Choroid plexus epithelial cell (primary cell): ENCODE measurements around the gene ATF2.
"Not testable (repeated sequence)": the region's sequence is repeated elsewhere in the genome, so short reads cannot be mapped to it uniquely, and the experiment has no call there.

Experiments used
- DNase-seq: peaks from one replicate; pipeline ENCODE4 v3.0.0-alpha.2; 2010; ENCODE audit warnings: low read depth
- H3K4me3 ChIP-seq: 2 replicates; pipeline ENCODE4 v1.5.1; 2011; ENCODE audit warnings: low read depth, mild to moderate bottlenecking, control low read depth, low read length, moderate library complexity
- TF ChIP-seq, protein P1 (sequence below): conservative IDR thresholded peaks from 2 replicates; pipeline ENCODE4 v1.5.1; 2011; ENCODE audit warnings: low read depth, mild to moderate bottlenecking, control low read depth, inconsistent platforms, low read length, moderate library complexity

ATF2 gene

DNA sequence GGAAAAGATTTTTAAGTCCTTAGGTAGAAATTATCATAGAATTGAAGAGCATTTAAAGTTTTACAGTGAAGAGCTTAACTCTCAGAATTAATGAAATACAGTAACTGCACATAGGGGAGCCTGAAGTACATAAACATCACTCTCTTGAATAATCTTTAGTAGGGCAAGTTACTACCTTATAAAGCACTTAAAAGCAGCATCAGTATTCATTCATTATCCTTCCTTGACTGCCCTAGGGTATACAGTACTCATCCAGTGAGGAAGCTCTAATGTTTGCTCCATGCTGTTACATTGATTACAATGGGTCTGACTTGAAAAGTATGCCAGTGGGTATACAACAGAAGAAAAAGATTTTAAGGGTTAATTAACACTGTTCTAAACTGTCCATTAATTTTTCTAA, 66.5 kb downstream of the ATF2 start:
- no peak overlapping the region for H3K4me3 ChIP-seq
- no peak for DNase-seq
- TF ChIP-seq, protein P1, sequence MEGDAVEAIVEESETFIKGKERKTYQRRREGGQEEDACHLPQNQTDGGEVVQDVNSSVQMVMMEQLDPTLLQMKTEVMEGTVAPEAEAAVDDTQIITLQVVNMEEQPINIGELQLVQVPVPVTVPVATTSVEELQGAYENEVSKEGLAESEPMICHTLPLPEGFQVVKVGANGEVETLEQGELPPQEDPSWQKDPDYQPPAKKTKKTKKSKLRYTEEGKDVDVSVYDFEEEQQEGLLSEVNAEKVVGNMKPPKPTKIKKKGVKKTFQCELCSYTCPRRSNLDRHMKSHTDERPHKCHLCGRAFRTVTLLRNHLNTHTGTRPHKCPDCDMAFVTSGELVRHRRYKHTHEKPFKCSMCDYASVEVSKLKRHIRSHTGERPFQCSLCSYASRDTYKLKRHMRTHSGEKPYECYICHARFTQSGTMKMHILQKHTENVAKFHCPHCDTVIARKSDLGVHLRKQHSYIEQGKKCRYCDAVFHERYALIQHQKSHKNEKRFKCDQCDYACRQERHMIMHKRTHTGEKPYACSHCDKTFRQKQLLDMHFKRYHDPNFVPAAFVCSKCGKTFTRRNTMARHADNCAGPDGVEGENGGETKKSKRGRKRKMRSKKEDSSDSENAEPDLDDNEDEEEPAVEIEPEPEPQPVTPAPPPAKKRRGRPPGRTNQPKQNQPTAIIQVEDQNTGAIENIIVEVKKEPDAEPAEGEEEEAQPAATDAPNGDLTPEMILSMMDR = no peak

DNA sequence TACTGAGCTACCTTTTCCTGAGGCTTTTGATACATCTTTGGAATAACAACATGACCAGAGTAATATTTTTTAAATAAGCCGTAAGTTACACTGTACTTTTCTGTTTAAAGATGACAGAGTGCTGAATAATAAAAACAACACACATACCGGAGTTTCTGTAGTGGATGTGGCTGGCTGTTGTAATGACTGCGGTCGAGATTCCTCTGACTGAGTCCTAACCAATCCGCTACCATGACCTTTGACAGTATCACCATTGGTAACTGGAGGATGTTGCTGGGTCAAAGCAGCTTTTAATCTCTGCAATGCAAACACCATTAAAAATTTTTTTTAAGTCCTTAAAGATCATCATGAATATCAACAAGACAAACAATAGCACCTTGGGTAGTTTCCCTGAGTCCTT, 70.7 kb downstream of the ATF2 start:
- TF ChIP-seq, protein P1 = no peak
- DNase-seq = peak; percentile 97
- no peak overlapping the region for H3K4me3 ChIP-seq

DNA sequence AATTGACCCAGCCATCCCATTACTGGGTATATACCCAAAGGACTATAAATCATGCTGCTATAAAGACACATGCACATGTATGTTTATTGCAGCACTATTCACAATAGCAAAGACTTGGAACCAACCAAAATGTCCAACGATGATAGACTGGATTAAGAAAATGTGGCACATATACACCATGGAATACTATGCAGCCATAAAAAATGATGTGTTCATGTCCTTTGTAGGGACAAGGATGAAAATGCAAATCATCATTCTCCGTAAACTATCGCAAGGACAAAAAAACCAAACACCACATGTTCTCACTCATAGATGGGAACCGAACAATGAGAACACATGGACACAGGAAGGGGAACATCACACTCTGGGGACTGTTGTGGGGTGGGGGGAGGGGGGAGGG, 83.9 kb downstream of the ATF2 start:
- DNase-seq, H3K4me3 ChIP-seq: not testable (repeated sequence)

DNA sequence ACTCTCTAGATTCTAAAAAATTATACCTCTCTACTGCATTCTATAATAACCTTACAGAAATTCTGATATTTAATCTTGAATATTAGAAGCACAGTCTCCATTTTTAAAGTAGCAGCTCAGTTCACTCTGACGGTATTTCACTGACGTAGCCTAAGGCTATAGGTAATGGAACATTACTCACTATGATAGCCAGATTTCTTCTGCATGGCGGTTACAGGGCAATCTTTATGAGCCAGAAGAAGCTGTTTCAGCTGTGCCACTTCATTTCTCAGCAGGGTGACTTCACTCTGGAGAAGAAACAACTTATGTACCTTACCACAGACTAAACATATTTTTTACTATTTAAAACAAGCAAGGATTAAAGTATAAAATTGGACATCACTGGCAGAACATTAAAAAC, 87.5 kb downstream of the ATF2 start:
- TF ChIP-seq, protein P1 = no peak
- no peak for DNase-seq
- H3K4me3 ChIP-seq = no peak overlapping the region

DNA sequence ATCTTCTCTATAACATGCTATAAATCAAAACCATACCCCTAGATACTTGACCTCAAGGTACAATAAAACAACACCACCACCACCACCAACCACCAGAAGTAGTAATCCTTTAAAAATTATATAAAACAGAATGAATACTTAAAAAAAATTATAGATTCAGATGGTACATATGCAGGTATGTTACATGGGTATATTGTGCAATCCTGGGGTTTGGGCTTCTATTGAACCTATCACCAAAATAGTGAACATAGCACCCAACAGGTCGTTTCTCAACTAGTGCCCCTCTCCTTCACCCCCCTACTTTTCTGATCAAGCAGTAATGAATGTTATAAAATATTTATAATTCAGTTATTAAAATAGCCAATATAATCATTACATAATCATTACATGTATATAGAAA, 91.7 kb downstream of the ATF2 start:
- H3K4me3 ChIP-seq = no peak overlapping the region
- TF ChIP-seq, protein P1 = no peak
- DNase-seq = no peak

DNA sequence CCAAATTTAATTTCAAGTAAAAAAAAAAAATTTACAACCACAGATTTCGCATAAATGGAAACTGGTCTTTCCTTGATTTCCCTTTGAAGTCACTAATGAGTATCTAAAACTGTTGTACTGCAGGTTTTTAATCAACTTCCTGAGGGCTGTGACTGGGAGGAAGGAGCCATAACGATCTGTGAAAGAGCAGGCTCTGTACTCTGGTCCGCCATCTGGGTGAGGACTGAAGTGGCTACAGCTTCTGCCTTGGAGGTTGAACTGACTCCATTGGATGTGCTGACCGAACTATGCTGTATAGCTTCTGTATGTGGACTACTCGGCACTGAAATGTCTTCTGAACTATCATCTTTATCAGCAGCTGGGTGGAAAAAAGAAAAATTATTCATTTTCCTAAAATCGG, 93.5 kb downstream of the ATF2 start:
- no peak for DNase-seq
- no peak overlapping the region for H3K4me3 ChIP-seq
- TF ChIP-seq, protein P1 = no peak

DNA sequence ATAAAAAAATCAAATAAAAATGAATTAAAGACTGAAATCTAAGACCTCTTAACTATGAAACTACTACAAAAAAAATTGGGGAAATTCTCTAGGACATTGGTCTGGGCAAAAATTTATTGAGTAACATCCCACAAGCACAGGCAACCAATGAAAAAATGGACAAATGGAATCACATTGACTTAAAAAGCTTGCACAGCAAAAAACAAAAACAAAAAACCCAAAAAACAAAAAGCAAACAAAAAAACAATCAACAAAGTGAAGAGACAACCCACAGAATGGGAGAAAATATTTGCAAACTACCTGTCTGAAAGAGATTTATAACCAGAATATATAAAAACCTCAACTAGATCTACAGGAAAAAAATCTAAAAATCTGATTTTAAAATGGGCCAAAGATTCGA, 99.5 kb downstream of the ATF2 start:
- H3K4me3 ChIP-seq = no peak overlapping the region
- TF ChIP-seq, protein P1 = no peak
- no peak for DNase-seq

DNA sequence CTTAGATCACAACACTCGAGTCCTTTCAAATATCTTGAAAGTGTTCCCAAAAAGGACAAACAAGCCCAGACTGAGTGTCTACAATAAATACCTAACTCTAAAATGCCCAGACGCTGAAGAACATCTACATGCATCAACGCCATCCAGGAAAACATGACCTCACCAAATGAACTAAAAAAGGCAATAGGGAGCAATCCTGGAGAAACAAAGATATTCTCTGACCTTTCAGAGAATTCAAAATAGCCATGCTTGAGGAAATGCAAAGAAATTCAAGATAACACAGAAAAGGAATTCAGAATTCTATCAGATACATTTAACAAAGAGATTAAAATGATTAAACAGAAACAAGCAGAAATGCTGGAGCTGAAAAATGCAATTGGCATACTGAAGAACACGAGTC, 101.6 kb downstream of the ATF2 start:
- no peak overlapping the region for H3K4me3 ChIP-seq
- TF ChIP-seq, protein P1 = no peak
- DNase-seq = no peak
